Fibroblast of skin of right quadriceps (primary cell): ENCODE measurements around the gene DNAJC10.

Source experiments
- DNase-seq: peaks from one replicate; pipeline ENCODE4 v3.0.0-alpha.2; 2013

The DNAJC10 gene

GRCh38 chr2:182798736-182799135 is 82.7 kb downstream of the DNAJC10 start:
- DNase-seq: no peak

- no peak for DNase-seq
These were observed 88.1 kb downstream of the DNAJC10 start for GRCh38 chr2:182804128-182804527.

GRCh38 chr2:182807319-182807718 is 91.3 kb downstream of the DNAJC10 start:
- no peak for DNase-seq

- DNase-seq: no peak
These were observed 94.0 kb downstream of the DNAJC10 start for GRCh38 chr2:182810087-182810486.

GRCh38 chr2:182814380-182814779 is 98.3 kb downstream of the DNAJC10 start:
- no peak for DNase-seq

- DNase-seq: no peak
These were observed 98.7 kb downstream of the DNAJC10 start for GRCh38 chr2:182814804-182815203.

- peak; percentile 28 for DNase-seq
These were observed 100.8 kb downstream of the DNAJC10 start for GRCh38 chr2:182816866-182817265.

GRCh38 chr2:182817558-182817957 is 101.5 kb downstream of the DNAJC10 start:
- no peak for DNase-seq

- no peak for DNase-seq
These were observed 102.4 kb downstream of the DNAJC10 start for GRCh38 chr2:182818501-182818900.

GRCh38 chr2:182818925-182819324 is 102.9 kb downstream of the DNAJC10 start:
- no peak for DNase-seq

- no peak for DNase-seq
These were observed 103.4 kb downstream of the DNAJC10 start for GRCh38 chr2:182819412-182819811.

GRCh38 chr2:182821182-182821581 is 105.1 kb downstream of the DNAJC10 start:
- DNase-seq: no peak

GRCh38 chr2:182822733-182823132 is 106.7 kb downstream of the DNAJC10 start:
- DNase-seq: peak; percentile 1

- DNase-seq: no peak
These were observed 108.2 kb downstream of the DNAJC10 start for GRCh38 chr2:182824056-182824766.

GRCh38 chr2:182824767-182825158 is 108.7 kb downstream of the DNAJC10 start:
- DNase-seq: no peak

- no peak for DNase-seq
These were observed 110.0 kb downstream of the DNAJC10 start for GRCh38 chr2:182826064-182826463.

GRCh38 chr2:182826496-182826895 is 110.4 kb downstream of the DNAJC10 start:
- no peak for DNase-seq

GRCh38 chr2:182827182-182827879 is 111.3 kb downstream of the DNAJC10 start:
- no peak for DNase-seq

- DNase-seq: peak; percentile 11
These were observed 115.0 kb downstream of the DNAJC10 start for GRCh38 chr2:182831101-182831500.

GRCh38 chr2:182831921-182832320 is 115.9 kb downstream of the DNAJC10 start:
- no peak for DNase-seq

GRCh38 chr2:182833084-182833854 is 117.2 kb downstream of the DNAJC10 start:
- no peak for DNase-seq

GRCh38 chr2:182834293-182834692 is 118.2 kb downstream of the DNAJC10 start:
- DNase-seq: no peak

GRCh38 chr2:182836451-182836850 is 120.4 kb downstream of the DNAJC10 start:
- DNase-seq: no peak
